Endothelial cell of hepatic sinusoid (primary cell): ENCODE results near the gene ASIC2.

Experiments
- in situ Hi-C: cut with HindIII; loops from 2 replicates; pipeline ENCODE4 v1.10.0; 2017; ENCODE audit warnings: low sequenced_read_pairs

ASIC2 gene

GRCh38 chr17:33207231-33207630 is 85.9 kb downstream of the ASIC2 start:
- in situ Hi-C loops, result loop anchor here (25.0 kb wide), 1 partner anchor 95 kb away; no protein-coding TSS in a partner anchor

- in situ Hi-C loops, result loop anchor here (25.0 kb wide), 1 partner anchor 93 kb away; no protein-coding TSS in a partner anchor
Observed at GRCh38 chr17:33205552-33205951, 87.5 kb downstream of the ASIC2 start.

GRCh38 chr17:33204701-33205100 is 88.4 kb downstream of the ASIC2 start:
- in situ Hi-C loops, result loop anchor here (25.0 kb wide), 1 partner anchor 92 kb away; no protein-coding TSS in a partner anchor

GRCh38 chr17:33204156-33204555 is 88.9 kb downstream of the ASIC2 start:
- in situ Hi-C loops, result loop anchor here (25.0 kb wide), 1 partner anchor 92 kb away; no protein-coding TSS in a partner anchor

GRCh38 chr17:33202796-33203495 is 90.1 kb downstream of the ASIC2 start:
- in situ Hi-C loops, result loop anchor here (25.0 kb wide), 1 partner anchor 91 kb away; no protein-coding TSS in a partner anchor

- in situ Hi-C loops, result loop anchor here (25.0 kb wide), 1 partner anchor 90 kb away; no protein-coding TSS in a partner anchor
Observed at GRCh38 chr17:33202021-33202420, 91.1 kb downstream of the ASIC2 start.

GRCh38 chr17:33201283-33201682 is 91.8 kb downstream of the ASIC2 start:
- in situ Hi-C loops, result loop anchor here (25.0 kb wide), 1 partner anchor 89 kb away; no protein-coding TSS in a partner anchor

- in situ Hi-C loops, result loop anchor here (25.0 kb wide), 1 partner anchor 88 kb away; no protein-coding TSS in a partner anchor
Observed at GRCh38 chr17:33200587-33200986, 92.5 kb downstream of the ASIC2 start.

- in situ Hi-C loops, result loop anchor here (25.0 kb wide), 1 partner anchor 88 kb away; no protein-coding TSS in a partner anchor
Observed at GRCh38 chr17:33199571-33200510, 93.3 kb downstream of the ASIC2 start.

- in situ Hi-C loops, result no loop called here
Observed at GRCh38 chr17:33198954-33199353, 94.1 kb downstream of the ASIC2 start.

GRCh38 chr17:33197342-33197741 is 95.8 kb downstream of the ASIC2 start:
- in situ Hi-C loops, result no loop called here

- in situ Hi-C loops, result no loop called here
Observed at GRCh38 chr17:33196883-33197282, 96.2 kb downstream of the ASIC2 start.

- in situ Hi-C loops, result no loop called here
Observed at GRCh38 chr17:33192951-33193911, 99.9 kb downstream of the ASIC2 start.

- in situ Hi-C loops, result no loop called here
Observed at GRCh38 chr17:33183487-33184026, 109.5 kb downstream of the ASIC2 start.

GRCh38 chr17:33179151-33179550 is 113.9 kb downstream of the ASIC2 start:
- in situ Hi-C loops, result no loop called here

GRCh38 chr17:33178681-33179080 is 114.4 kb downstream of the ASIC2 start:
- in situ Hi-C loops, result no loop called here

GRCh38 chr17:33175562-33175961 is 117.5 kb downstream of the ASIC2 start:
- in situ Hi-C loops, result no loop called here

GRCh38 chr17:33171931-33172330 is 121.2 kb downstream of the ASIC2 start:
- in situ Hi-C loops, result no loop called here

- in situ Hi-C loops, result no loop called here
Observed at GRCh38 chr17:33169580-33170285, 123.4 kb downstream of the ASIC2 start.
